ENCODE measurements around the gene PIWIL4. TPM values are rescaled to one million over a fixed set of nuclear protein-coding genes. Genes with fewer than 3 reads are reported as not detected.
"Not testable (repeated sequence)": the region's sequence is repeated elsewhere in the genome, so short reads cannot be mapped to it uniquely, and the experiment has no call there.

Gene PIWIL4
- total RNA-seq, 2 experiments from 2014 or later = 0.16 to 0.21 TPM

DNA sequence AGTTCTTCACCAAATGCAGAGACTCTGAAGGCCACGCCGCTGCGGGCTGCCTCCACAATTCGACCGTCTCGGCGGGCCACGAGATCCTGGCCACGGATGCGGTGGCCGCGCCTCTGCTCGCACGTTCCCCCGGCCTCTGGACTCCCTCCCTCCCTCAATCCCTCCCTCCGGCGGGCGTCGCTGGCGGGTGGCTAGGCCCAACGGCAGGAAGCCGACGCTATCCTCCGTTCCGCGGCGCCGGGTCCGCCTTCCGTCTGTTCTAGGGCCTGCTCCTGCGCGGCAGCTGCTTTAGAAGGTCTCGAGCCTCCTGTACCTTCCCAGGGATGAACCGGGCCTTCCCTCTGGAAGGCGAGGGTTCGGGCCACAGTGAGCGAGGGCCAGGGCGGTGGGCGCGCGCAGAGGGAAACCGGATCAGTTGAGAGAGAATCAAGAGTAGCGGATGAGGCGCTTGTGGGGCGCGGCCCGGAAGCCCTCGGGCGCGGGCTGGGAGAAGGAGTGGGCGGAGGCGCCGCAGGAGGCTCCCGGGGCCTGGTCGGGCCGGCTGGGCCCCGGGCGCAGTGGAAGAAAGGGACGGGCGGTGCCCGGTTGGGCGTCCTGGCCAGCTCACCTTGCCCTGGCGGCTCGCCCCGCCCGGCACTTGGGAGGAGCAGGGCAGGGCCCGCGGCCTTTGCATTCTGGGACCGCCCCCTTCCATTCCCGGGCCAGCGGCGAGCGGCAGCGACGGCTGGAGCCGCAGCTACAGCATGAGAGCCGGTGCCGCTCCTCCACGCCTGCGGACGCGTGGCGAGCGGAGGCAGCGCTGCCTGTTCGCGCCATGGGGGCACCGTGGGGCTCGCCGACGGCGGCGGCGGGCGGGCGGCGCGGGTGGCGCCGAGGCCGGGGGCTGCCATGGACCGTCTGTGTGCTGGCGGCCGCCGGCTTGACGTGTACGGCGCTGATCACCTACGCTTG lies 23.2 kb upstream of the PIWIL4 start, which contains the start of gene FUT4:
Gene FUT4, plus strand, starts transcription at position 227 of the 951 bp plus-strand sequence. Its CDS starts 213 bp downstream, at position 440.
- H3K4me1 Mint-ChIP-seq = peaks cover 40% of the 10 kb centered on the region
- no peaks in the 10 kb centered on the region for H3K27me3 Mint-ChIP-seq
- peak; percentile 81 for DNase-seq
- peak within 1 kb of the TSS; percentile 98 for H3K4me3 Mint-ChIP-seq
- no peaks in the 10 kb centered on the region for H3K9me3 Mint-ChIP-seq
- H3K36me3 Mint-ChIP-seq = peaks cover 15% of the 10 kb centered on the region
- peak within 1 kb of the TSS; percentile 100 for H3K27ac Mint-ChIP-seq

DNA sequence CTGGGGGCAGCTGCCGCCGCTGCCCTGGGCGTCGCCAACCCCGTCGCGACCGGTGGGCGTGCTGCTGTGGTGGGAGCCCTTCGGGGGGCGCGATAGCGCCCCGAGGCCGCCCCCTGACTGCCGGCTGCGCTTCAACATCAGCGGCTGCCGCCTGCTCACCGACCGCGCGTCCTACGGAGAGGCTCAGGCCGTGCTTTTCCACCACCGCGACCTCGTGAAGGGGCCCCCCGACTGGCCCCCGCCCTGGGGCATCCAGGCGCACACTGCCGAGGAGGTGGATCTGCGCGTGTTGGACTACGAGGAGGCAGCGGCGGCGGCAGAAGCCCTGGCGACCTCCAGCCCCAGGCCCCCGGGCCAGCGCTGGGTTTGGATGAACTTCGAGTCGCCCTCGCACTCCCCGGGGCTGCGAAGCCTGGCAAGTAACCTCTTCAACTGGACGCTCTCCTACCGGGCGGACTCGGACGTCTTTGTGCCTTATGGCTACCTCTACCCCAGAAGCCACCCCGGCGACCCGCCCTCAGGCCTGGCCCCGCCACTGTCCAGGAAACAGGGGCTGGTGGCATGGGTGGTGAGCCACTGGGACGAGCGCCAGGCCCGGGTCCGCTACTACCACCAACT lies 22.4 kb upstream of the PIWIL4 start:
- no peak for DNase-seq
- H3K36me3 Mint-ChIP-seq = peaks cover 15% of the 10 kb centered on the region
- H3K9me3 Mint-ChIP-seq = no peaks in the 10 kb centered on the region
- no peaks in the 10 kb centered on the region for H3K27me3 Mint-ChIP-seq
- H3K4me3 Mint-ChIP-seq = peak overlapping the region; percentile 78
- H3K27ac Mint-ChIP-seq = peak overlapping the region; percentile 42
- peaks cover 42% of the 10 kb centered on the region for H3K4me1 Mint-ChIP-seq

DNA sequence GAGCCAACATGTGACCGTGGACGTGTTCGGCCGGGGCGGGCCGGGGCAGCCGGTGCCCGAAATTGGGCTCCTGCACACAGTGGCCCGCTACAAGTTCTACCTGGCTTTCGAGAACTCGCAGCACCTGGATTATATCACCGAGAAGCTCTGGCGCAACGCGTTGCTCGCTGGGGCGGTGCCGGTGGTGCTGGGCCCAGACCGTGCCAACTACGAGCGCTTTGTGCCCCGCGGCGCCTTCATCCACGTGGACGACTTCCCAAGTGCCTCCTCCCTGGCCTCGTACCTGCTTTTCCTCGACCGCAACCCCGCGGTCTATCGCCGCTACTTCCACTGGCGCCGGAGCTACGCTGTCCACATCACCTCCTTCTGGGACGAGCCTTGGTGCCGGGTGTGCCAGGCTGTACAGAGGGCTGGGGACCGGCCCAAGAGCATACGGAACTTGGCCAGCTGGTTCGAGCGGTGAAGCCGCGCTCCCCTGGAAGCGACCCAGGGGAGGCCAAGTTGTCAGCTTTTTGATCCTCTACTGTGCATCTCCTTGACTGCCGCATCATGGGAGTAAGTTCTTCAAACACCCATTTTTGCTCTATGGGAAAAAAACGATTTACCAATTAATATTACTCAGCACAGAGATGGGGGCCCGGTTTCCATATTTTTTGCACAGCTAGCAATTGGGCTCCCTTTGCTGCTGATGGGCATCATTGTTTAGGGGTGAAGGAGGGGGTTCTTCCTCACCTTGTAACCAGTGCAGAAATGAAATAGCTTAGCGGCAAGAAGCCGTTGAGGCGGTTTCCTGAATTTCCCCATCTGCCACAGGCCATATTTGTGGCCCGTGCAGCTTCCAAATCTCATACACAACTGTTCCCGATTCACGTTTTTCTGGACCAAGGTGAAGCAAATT lies 21.7 kb upstream of the PIWIL4 start:
- peaks cover 16% of the 10 kb centered on the region for H3K36me3 Mint-ChIP-seq
- H3K4me1 Mint-ChIP-seq = peaks cover 45% of the 10 kb centered on the region
- no peak for DNase-seq
- H3K27me3 Mint-ChIP-seq = no peaks in the 10 kb centered on the region
- no peaks in the 10 kb centered on the region for H3K9me3 Mint-ChIP-seq
- H3K4me3 Mint-ChIP-seq = peak overlapping the region; percentile 78
- peak overlapping the region; percentile 42 for H3K27ac Mint-ChIP-seq

DNA sequence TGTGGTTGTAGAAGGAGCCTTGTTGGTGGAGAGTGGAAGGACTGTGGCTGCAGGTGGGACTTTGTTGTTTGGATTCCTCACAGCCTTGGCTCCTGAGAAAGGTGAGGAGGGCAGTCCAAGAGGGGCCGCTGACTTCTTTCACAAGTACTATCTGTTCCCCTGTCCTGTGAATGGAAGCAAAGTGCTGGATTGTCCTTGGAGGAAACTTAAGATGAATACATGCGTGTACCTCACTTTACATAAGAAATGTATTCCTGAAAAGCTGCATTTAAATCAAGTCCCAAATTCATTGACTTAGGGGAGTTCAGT lies 21.1 kb upstream of the PIWIL4 start:
- H3K27me3 Mint-ChIP-seq = no peaks in the 10 kb centered on the region
- DNase-seq = no peak
- H3K4me3 Mint-ChIP-seq = peak overlapping the region; percentile 78
- no peaks in the 10 kb centered on the region for H3K9me3 Mint-ChIP-seq
- peaks cover 18% of the 10 kb centered on the region for H3K36me3 Mint-ChIP-seq
- no peak overlapping the region for H3K27ac Mint-ChIP-seq
- peaks cover 45% of the 10 kb centered on the region for H3K4me1 Mint-ChIP-seq

DNA sequence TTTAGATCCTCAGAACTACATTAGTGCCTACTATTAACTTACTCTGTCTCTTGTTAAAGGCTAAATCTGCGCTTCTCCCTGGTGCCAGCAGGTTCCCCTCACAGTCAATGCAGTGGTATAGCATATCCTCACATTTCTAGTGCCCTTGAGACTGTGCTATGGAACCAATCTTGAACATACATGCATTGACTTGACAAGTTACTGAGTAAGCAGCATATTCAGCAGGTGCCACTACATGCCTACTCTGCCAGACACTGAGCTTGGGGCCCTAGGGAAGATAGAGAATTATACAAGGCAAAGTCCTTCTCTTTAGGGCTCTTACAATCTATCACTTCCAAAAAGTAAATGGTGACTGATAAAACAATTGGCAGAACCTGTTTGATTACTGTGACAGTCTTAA lies 20.3 kb upstream of the PIWIL4 start:
- Mint-ChIP-seq H3K36me3 (peaks cover 18% of the 10 kb centered on the region), H3K4me3 (peak overlapping the region; percentile 49), H3K27me3 (no peaks in the 10 kb centered on the region), H3K27ac (no peak overlapping the region), H3K9me3 (no peaks in the 10 kb centered on the region), H3K4me1 (peaks cover 45% of the 10 kb centered on the region)
- DNase-seq = no peak

DNA sequence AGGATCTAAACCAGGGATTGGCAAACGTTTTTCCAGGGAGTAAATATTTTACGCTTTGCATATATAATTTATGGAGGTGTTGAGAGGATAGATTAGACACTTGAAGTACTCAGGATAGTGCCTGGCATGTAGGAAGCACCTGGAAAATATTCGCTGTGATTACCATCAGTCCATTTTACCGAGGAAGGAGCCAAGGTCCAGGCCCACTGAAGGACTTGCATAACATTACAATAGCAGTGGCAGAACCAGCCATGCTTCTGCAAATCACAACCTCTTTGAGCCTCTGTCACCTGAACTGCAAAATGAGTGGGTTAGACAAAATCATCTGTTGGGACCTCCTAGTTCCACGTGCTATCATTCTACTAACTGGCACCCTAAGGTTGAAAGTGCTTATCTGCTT lies 18.0 kb upstream of the PIWIL4 start:
- Mint-ChIP-seq H3K27me3 (no peaks in the 10 kb centered on the region), H3K27ac (no peak overlapping the region), H3K4me1 (peaks cover 35% of the 10 kb centered on the region), H3K36me3 (peaks cover 14% of the 10 kb centered on the region), H3K4me3 (no peak overlapping the region), H3K9me3 (no peaks in the 10 kb centered on the region)
- no peak for DNase-seq

DNA sequence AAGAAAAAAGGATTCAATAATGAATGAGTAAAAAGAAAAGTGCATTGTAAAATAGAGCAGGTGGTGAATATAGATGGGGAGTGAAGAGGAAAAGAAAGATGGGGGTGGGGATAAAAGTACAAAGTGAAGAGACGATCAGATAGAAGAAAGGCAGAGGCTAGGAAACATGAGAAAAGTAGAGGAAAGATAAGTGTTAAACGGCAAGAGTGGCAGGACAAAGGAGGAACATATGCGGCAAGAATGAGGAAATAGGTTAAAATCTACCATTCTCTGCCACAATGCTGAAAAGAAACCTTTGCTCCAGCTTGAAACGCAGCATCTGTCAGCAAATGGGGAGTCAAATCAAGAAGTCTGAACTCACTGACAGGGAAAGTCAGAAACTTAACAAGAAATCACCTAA lies 16.7 kb upstream of the PIWIL4 start:
- Mint-ChIP-seq H3K27me3 (no peaks in the 10 kb centered on the region), H3K36me3 (peaks cover 11% of the 10 kb centered on the region), H3K4me1 (peaks cover 33% of the 10 kb centered on the region), H3K27ac (no peak overlapping the region), H3K4me3 (no peak overlapping the region), H3K9me3 (no peaks in the 10 kb centered on the region)
- DNase-seq = no peak

DNA sequence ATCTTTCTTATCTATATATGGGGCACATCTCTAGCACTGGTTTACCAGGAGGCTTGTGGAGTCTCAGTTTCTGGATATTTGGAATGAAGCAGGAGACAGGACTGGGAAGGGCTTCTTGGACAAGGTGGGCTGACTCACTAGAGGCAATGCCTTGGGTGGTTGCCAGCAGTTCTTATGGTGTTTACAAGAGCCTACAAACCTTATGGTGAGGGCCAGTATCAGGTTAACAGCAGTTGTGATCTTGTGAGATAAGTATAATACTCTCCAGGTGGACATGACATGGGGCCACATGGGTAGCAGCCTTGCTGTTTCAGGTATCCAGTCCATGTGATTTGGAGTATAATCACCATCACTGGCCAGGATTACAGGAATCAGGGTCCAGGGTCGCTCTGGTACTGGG lies 13.2 kb upstream of the PIWIL4 start:
- Mint-ChIP-seq H3K4me3 (no peak overlapping the region), H3K36me3 (peaks cover 3% of the 10 kb centered on the region), H3K27ac (no peak overlapping the region), H3K9me3 (no peaks in the 10 kb centered on the region), H3K4me1 (peaks cover 8% of the 10 kb centered on the region), H3K27me3 (no peaks in the 10 kb centered on the region)
- DNase-seq = no peak

DNA sequence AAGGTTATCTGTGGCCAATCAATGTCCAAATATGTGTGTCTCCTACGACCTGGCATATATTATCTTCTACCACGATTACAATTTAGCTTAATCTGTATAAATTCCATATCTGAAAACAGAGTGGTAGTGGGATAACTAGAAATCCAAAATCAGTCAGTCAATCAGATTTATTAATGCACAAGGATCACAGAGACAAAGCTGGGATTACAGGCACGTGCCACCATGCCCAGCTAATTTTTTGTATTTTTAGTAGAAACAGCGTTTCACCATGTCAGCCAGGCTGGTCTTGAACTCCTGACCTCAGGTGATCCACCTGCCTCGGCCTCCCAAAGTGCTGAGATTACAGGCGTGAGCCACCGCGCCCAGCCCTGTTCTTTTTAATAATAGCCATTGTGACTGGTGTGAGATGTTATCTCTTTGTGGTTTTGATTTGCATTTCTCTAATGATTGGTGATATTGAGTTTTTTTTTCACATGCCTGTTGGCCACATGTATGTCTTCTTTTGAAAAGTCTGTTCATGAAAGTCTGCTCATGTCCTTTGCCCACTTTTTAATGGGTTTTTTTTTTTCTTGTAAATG lies 11.3 kb upstream of the PIWIL4 start:
- not testable (repeated sequence) for H3K36me3 Mint-ChIP-seq, H3K9me3 Mint-ChIP-seq, H3K4me3 Mint-ChIP-seq, H3K27ac Mint-ChIP-seq, H3K27me3 Mint-ChIP-seq, H3K4me1 Mint-ChIP-seq, DNase-seq

DNA sequence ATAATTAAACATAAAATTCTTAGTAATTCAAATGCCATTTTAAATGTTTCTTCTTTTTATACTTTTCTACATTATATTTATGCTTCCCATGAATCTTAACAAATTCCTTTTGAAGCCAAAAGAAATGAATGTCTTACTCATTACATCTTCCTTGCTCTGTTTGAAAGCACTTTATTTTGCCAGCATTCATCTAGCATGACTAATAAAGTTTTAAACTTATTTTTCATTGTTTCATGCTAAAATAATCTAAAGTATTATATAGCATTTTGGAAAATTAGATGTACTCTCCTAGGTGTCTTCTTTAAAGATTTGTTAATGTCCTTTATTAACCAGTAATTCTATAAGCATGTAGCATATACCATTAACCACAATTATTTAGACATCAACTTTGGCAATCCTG lies 9.7 kb upstream of the PIWIL4 start:
- no peak for DNase-seq
- Mint-ChIP-seq H3K27me3 (no peaks in the 10 kb centered on the region), H3K4me3 (no peak overlapping the region), H3K9me3 (no peaks in the 10 kb centered on the region), H3K27ac (no peak overlapping the region), H3K36me3 (no peaks in the 10 kb centered on the region), H3K4me1 (peaks cover 2% of the 10 kb centered on the region)

DNA sequence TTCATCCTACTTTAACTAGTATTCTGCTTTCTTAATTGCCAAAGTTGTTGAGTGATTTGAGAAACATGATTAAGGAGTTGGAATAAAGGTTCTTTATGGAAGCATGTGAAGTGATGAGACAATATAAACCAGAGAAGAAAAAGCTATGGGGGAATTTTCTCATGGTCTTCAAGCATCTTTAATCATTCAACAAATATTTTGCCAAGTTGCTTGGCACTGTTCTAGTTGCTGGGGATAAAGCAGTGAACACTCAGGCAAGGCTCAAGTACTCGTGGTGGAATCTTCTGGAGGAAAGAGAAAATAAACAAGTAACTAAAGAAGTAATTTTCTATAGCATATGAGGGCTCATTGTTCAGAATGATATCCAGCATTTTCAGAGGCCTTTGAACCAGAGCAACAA lies 9.2 kb upstream of the PIWIL4 start:
- Mint-ChIP-seq H3K27ac (no peak overlapping the region), H3K27me3 (no peaks in the 10 kb centered on the region), H3K4me3 (no peak overlapping the region), H3K36me3 (no peaks in the 10 kb centered on the region), H3K9me3 (no peaks in the 10 kb centered on the region), H3K4me1 (peaks cover 2% of the 10 kb centered on the region)
- no peak for DNase-seq

DNA sequence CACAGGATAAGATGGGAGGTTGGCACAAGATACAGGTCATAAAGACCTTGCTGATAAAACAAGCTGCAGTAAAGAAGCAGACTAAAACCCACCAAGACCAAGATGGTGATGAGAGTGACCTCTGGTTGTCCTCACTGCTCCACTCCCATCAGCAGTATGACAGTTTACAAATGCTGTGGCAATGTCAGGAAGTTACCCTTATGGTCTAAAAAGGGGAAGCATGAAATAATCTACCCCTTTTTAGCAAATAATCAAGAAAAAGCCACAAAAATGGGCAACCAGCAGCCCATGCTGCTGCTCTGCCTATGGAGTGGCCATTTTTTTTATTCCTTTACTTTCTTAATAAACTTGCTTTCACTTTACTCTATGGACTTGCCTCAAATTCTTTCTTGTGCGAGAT lies 8.7 kb upstream of the PIWIL4 start:
- peaks cover 2% of the 10 kb centered on the region for H3K4me1 Mint-ChIP-seq
- H3K9me3 Mint-ChIP-seq = no peaks in the 10 kb centered on the region
- H3K36me3 Mint-ChIP-seq = no peaks in the 10 kb centered on the region
- no peak for DNase-seq
- H3K4me3 Mint-ChIP-seq = no peak overlapping the region
- no peak overlapping the region for H3K27ac Mint-ChIP-seq
- H3K27me3 Mint-ChIP-seq = no peaks in the 10 kb centered on the region

DNA sequence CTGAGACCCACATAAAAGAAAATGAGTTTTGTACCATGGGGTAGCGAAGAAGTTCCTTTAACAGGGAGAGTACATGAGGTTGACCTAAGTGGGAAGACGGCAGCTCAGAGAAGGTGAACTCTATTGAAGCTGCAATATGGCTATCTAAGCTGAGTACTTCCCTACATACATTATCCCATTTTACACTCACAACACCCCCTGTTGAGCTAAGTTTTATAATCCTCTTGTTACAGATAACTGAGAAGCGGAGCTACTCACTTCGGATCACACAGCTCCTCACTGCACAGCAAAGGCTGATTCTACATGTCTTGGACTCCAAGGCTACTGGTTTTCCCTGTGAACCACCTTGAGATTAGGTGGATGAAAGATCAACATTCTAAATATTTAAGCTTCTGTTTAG lies 8.2 kb upstream of the PIWIL4 start:
- no peaks in the 10 kb centered on the region for H3K9me3 Mint-ChIP-seq
- no peak for DNase-seq
- no peaks in the 10 kb centered on the region for H3K27me3 Mint-ChIP-seq
- H3K4me3 Mint-ChIP-seq = no peak overlapping the region
- H3K4me1 Mint-ChIP-seq = peaks cover 2% of the 10 kb centered on the region
- H3K27ac Mint-ChIP-seq = no peak overlapping the region
- H3K36me3 Mint-ChIP-seq = no peaks in the 10 kb centered on the region

DNA sequence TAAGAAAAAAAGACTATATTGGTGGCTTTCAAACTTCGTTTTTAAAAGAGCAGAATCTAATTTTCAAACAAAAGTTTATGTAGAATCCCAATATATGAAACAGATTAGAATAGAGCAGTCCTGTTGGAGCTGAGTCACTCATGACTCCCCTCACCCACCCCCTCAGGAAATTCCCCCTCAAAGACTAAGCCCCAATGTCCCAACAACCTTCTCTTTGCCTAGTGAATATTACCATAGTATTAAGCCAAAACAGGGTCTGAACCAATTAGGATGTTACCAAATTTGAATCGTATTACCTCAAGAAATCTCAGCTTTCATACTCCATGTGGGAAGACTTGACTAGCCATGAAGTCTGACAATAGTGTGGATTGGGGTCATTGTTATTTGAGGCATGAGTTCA lies 7.8 kb upstream of the PIWIL4 start:
- Mint-ChIP-seq H3K36me3 (no peaks in the 10 kb centered on the region), H3K27ac (no peak overlapping the region), H3K4me3 (no peak overlapping the region), H3K4me1 (peaks cover 2% of the 10 kb centered on the region), H3K9me3 (no peaks in the 10 kb centered on the region), H3K27me3 (no peaks in the 10 kb centered on the region)
- no peak for DNase-seq

DNA sequence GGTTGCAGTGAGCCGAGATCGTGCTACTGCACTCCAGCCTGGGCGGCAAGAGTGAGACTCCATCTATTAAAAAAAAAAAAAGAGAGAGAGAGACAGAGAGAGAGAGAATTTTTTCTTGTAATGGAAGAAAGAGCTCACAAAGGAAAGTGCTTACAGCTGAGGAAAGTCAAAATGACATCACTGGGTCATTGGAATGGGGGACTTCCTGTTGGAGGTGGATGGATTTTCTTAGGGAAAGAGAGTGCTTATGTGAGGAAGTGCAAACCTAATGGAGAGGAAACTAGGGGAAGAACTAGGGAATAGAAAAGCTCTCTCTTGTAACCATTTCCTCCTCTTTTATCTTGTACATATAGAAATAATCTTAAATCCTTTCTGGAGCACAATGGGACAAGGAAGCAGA lies 6.3 kb upstream of the PIWIL4 start:
- Mint-ChIP-seq H3K27me3 (no peaks in the 10 kb centered on the region), H3K9me3 (no peaks in the 10 kb centered on the region), H3K27ac (no peak overlapping the region), H3K36me3 (no peaks in the 10 kb centered on the region), H3K4me3 (no peak overlapping the region), H3K4me1 (no peaks in the 10 kb centered on the region)
- no peak for DNase-seq
